Upper lobe of left lung (tissue), 4 donors: ENCODE data around the gene OPRL1.

Experiments used
- CTCF ChIP-seq, 6 experiments: fragments of 450-650 bp in 4 of 6; fragments of 200-600 bp in 2 of 6; sonication (generic) in 2 of 6; IDR thresholded peaks; one replicate each; pipeline ENCODE4 v1.5.1; 2016 to 2019; ENCODE audit warnings: antibody characterized with exemption in 6 of 6
- EP300 ChIP-seq, 4 donors: sonication (generic); formaldehyde crosslinking; IDR thresholded peaks; one replicate each; pipeline ENCODE4 v1.5.1; 2017; ENCODE audit warnings: antibody characterized with exemption in 4 of 4, control low read depth in 2 of 4
- POLR2A ChIP-seq, 4 donors: fragments of 450-650 bp; IDR thresholded peaks; one replicate each; pipeline ENCODE4 v1.5.1; 2016 to 2017; ENCODE audit warnings: antibody characterized with exemption in 4 of 4, mild to moderate bottlenecking in 2 of 4

- TF ChIP-seq EP300 (IDR thresholded peaks at IDR 0.05): no peak
- no peak for TF ChIP-seq POLR2A (IDR thresholded peaks at IDR 0.05)
- no peak for TF ChIP-seq CTCF (IDR thresholded peaks at IDR 0.05)
These were observed 69.3 kb downstream of the OPRL1 start for GRCh38 chr20:64149141-64149540.
